Measurements from ENCODE around the gene TBC1D4.

The TBC1D4 gene

GRCh38 chr13:75418997-75419396, 63.0 kb downstream of the TBC1D4 start:
- no peak for DNase-seq

GRCh38 chr13:75418186-75418843, 63.7 kb downstream of the TBC1D4 start:
- no peak for DNase-seq

GRCh38 chr13:75417656-75418055, 64.3 kb downstream of the TBC1D4 start:
- no peak for DNase-seq

GRCh38 chr13:75417012-75417384, 65.0 kb downstream of the TBC1D4 start:
- no peak for DNase-seq

GRCh38 chr13:75416327-75417011, 65.5 kb downstream of the TBC1D4 start:
- DNase-seq, result no peak

- DNase-seq, result no peak
Observed at GRCh38 chr13:75415694-75416093, 66.3 kb downstream of the TBC1D4 start.

- no peak for DNase-seq
Observed at GRCh38 chr13:75415171-75415570, 66.8 kb downstream of the TBC1D4 start.

- DNase-seq, result no peak
Observed at GRCh38 chr13:75414036-75414827, 67.7 kb downstream of the TBC1D4 start.

- DNase-seq, result no peak
Observed at GRCh38 chr13:75411924-75412537, 69.9 kb downstream of the TBC1D4 start.

GRCh38 chr13:75410207-75410606, 71.8 kb downstream of the TBC1D4 start:
- DNase-seq, result no peak

GRCh38 chr13:75407998-75408397, 74.0 kb downstream of the TBC1D4 start:
- DNase-seq, result no peak

GRCh38 chr13:75407473-75407872, 74.5 kb downstream of the TBC1D4 start:
- no peak for DNase-seq

- no peak for DNase-seq
Observed at GRCh38 chr13:75405976-75406703, 75.8 kb downstream of the TBC1D4 start.

- DNase-seq, result no peak
Observed at GRCh38 chr13:75404726-75405125, 77.2 kb downstream of the TBC1D4 start.

GRCh38 chr13:75402787-75403186, 79.2 kb downstream of the TBC1D4 start:
- peak in 14 of 51 donors; percentile 1 to 38 (median 10) for DNase-seq

- DNase-seq, result no peak
Observed at GRCh38 chr13:75400775-75401174, 81.2 kb downstream of the TBC1D4 start.

GRCh38 chr13:75399879-75400217, 82.1 kb downstream of the TBC1D4 start:
- no peak for DNase-seq

- DNase-seq, result no peak
Observed at GRCh38 chr13:75399168-75399878, 82.6 kb downstream of the TBC1D4 start.

GRCh38 chr13:75398072-75398471, 83.9 kb downstream of the TBC1D4 start:
- no peak for DNase-seq

- no peak for DNase-seq
Observed at GRCh38 chr13:75395901-75396300, 86.1 kb downstream of the TBC1D4 start.

GRCh38 chr13:75395066-75395465, 86.9 kb downstream of the TBC1D4 start:
- DNase-seq, result no peak

All from hypothalamus (tissue), 51 donors.